Progenitor cell of endocrine pancreas (in vitro differentiated cells): ENCODE measurements around the gene ARHGEF10L. TPM values are rescaled to one million over a fixed set of nuclear protein-coding genes. Genes with fewer than 3 reads are reported as not detected.

Experiments used
- DNase-seq: peaks from one replicate; pipeline ENCODE4 v3.0.0; 2021; ENCODE audit warnings: low spot score; ENCODE audit not compliant: unreplicated experiment
- H3K27ac Mint-ChIP-seq: 2 replicates; pipeline ENCODE4 v1.8.0; 2021; ENCODE audit warnings: mild to moderate bottlenecking, moderate library complexity, mixed read lengths
- H3K27me3 Mint-ChIP-seq: 2 replicates; pipeline ENCODE4 v1.8.0; 2021; ENCODE audit warnings: mixed read lengths
- H3K36me3 Mint-ChIP-seq: 2 replicates; pipeline ENCODE4 v1.8.0; 2022; ENCODE audit warnings: mixed read lengths; ENCODE audit not compliant: insufficient read depth
- H3K4me1 Mint-ChIP-seq: 2 replicates; pipeline ENCODE4 v1.8.0; 2021; ENCODE audit warnings: low read depth, mixed read lengths
- H3K4me3 Mint-ChIP-seq: 2 replicates; pipeline ENCODE4 v1.8.0; 2021; ENCODE audit warnings: low read depth, mild to moderate bottlenecking, moderate library complexity, mixed read lengths
- H3K9me3 Mint-ChIP-seq: 2 replicates; pipeline ENCODE4 v1.8.0; 2021; ENCODE audit warnings: low read depth, mixed read lengths
- total RNA-seq: library from RNA; stranded (reverse); gene quantifications from 2 replicates; pipeline ENCODE4 v1.2.1, GENCODE V29; 2021
- TF ChIP-seq, protein P1 (sequence below): fragments of 200-600 bp; sonication (generic); IDR thresholded peaks from one replicate; pipeline ENCODE4 v1.5.0; 2021; ENCODE audit warnings: antibody characterized with exemption, mild to moderate bottlenecking; ENCODE audit not compliant: unreplicated experiment

The ARHGEF10L gene
- total RNA-seq, 1 donor from 2014 or later: 31.3 TPM

DNA sequence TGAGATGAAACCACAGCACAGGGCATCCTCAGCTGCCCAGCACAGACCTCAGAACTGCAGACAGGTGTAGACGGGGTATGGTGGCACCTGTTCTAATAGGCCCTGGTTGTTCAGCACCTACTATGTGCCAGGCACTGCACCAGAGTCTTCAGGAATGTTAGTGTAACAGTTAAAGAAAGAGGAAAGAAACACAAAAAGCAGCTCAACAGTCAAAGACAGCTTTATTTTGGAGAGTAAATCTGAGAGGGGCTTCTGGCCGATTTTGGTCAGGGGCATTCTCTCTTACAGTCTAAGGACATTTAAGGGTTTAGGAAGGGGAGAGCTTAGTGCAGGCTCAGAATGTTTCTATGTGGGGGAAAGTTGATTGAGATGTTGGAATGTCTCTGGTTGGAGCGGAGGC lies 170.5 kb downstream of the ARHGEF10L start:
- Mint-ChIP-seq H3K9me3 (peaks cover 9% of the 10 kb centered on the region), H3K36me3 (no peaks in the 10 kb centered on the region), H3K27ac (no peak overlapping the region), H3K4me1 (no peaks in the 10 kb centered on the region), H3K27me3 (peaks cover 21% of the 10 kb centered on the region), H3K4me3 (no peak overlapping the region)
- TF ChIP-seq, protein P1, sequence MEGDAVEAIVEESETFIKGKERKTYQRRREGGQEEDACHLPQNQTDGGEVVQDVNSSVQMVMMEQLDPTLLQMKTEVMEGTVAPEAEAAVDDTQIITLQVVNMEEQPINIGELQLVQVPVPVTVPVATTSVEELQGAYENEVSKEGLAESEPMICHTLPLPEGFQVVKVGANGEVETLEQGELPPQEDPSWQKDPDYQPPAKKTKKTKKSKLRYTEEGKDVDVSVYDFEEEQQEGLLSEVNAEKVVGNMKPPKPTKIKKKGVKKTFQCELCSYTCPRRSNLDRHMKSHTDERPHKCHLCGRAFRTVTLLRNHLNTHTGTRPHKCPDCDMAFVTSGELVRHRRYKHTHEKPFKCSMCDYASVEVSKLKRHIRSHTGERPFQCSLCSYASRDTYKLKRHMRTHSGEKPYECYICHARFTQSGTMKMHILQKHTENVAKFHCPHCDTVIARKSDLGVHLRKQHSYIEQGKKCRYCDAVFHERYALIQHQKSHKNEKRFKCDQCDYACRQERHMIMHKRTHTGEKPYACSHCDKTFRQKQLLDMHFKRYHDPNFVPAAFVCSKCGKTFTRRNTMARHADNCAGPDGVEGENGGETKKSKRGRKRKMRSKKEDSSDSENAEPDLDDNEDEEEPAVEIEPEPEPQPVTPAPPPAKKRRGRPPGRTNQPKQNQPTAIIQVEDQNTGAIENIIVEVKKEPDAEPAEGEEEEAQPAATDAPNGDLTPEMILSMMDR: no peak
- no peak for DNase-seq

DNA sequence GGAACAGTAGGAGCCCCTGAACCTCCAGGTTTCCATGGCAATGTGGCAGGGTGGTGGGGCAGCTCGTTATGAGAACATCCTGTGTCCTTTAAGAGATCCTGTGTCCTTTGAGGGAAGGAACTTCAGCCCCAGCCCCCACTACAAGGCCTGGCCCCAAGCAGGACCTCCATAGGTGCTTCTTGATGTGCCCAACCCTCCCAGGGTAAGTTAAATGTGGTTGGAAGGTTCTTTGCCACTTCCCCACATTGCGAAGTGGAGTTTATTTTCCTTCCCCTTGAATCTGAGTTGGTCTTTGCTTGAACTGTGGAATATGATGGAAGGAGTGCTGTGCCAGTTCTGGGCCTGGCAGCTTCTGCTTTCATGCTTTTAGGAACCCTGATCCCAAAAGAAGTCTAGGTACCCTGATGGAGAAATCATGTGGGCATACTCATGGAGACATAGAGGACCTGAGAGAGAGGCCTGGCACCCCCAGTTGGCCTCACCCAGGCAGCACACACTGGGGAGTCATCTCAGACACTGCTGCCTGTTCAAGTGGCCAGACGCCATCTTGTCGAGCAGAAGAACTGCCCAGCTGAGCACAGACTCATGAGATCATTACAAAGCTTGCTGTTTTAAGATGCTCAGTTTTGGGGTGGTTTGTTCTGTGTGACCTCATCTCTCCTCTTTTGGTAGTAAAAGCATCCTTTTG lies 171.5 kb downstream of the ARHGEF10L start:
- no peaks in the 10 kb centered on the region for H3K4me1 Mint-ChIP-seq
- DNase-seq: no peak
- H3K9me3 Mint-ChIP-seq: peaks cover 9% of the 10 kb centered on the region
- TF ChIP-seq, protein P1: no peak
- H3K36me3 Mint-ChIP-seq: no peaks in the 10 kb centered on the region
- peaks cover 24% of the 10 kb centered on the region for H3K27me3 Mint-ChIP-seq
- H3K4me3 Mint-ChIP-seq: no peak overlapping the region
- H3K27ac Mint-ChIP-seq: no peak overlapping the region

DNA sequence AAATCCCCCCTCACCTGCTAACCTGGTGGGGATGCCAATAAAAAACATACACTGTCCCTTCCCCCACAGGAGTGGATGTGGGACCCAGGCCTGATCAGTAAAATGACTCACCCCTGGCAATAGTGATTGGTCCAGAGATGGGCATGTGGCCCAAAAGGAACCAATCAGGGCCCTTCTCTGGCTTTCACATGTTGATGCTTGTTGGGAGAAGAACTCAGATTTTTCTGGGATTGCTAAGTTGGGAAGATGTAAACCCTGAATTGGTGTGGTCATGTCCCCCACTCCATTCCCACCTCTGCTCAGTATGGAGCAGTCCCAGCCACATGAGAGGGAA lies 172.0 kb downstream of the ARHGEF10L start:
- peaks cover 9% of the 10 kb centered on the region for H3K9me3 Mint-ChIP-seq
- no peak for DNase-seq
- H3K4me1 Mint-ChIP-seq: no peaks in the 10 kb centered on the region
- peaks cover 21% of the 10 kb centered on the region for H3K27me3 Mint-ChIP-seq
- no peak overlapping the region for H3K27ac Mint-ChIP-seq
- no peaks in the 10 kb centered on the region for H3K36me3 Mint-ChIP-seq
- no peak overlapping the region for H3K4me3 Mint-ChIP-seq
- TF ChIP-seq, protein P1: no peak

DNA sequence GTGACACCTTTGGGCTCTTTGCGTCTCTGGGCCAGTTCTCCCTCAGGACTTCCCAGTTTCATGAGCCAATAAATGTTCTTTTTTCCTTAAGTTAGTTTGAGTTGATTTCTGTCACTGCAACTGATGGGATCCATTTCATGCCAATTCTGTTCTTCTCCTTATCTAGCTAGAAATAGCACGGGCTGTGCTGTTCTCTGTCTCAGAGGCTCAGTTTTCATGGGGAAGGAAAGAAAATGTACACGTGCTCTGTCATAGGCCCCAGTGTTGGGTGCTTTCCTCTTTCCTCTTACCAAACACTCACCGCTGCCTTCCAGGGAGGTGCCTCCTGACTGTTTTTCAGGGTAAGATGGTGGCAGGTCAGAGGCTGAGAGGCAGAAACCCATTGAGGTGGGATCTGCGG lies 172.4 kb downstream of the ARHGEF10L start:
- H3K4me1 Mint-ChIP-seq: no peaks in the 10 kb centered on the region
- TF ChIP-seq, protein P1: no peak
- H3K9me3 Mint-ChIP-seq: peaks cover 9% of the 10 kb centered on the region
- no peak for DNase-seq
- no peak overlapping the region for H3K4me3 Mint-ChIP-seq
- H3K36me3 Mint-ChIP-seq: no peaks in the 10 kb centered on the region
- H3K27me3 Mint-ChIP-seq: peaks cover 21% of the 10 kb centered on the region
- H3K27ac Mint-ChIP-seq: no peak overlapping the region

DNA sequence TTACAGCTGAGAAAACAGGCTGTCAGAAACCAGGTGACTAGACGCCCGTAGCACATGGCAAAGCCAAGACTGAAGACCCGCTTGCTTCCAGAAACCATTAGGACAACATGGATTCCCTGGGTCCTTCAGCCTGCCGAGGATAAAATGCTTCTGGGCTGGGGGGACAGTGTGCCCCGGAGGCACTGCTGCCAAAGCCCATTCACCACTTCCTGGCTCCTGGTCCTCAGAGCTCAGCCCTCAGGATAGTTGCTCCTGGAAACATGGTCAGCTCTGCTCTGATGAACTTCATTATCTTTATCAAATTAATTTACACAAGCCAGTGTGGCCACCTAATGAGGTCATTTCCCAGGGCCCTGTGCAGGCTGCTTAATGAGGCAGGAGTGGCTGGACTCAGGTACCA lies 174.5 kb downstream of the ARHGEF10L start:
- H3K4me1 Mint-ChIP-seq: no peaks in the 10 kb centered on the region

More for the DNA sequence above, 174.5 kb downstream of the ARHGEF10L start:
- Mint-ChIP-seq H3K4me3 (no peak overlapping the region), H3K27me3 (peaks cover 25% of the 10 kb centered on the region), H3K27ac (no peak overlapping the region), H3K36me3 (no peaks in the 10 kb centered on the region), H3K9me3 (peaks cover 9% of the 10 kb centered on the region)
- TF ChIP-seq, protein P1: no peak
- no peak for DNase-seq
